ENCODE results near the gene GRB10. TPM values are rescaled to one million over a fixed set of nuclear protein-coding genes. Genes with fewer than 3 reads are reported as not detected.
A peak's percentile ranks its signal among the peaks of the same experiment; 100 is the strongest.

GRB10 gene
- 47.9 and 55.8 TPM in 2 replicates for total RNA-seq (2021)
- percentile 78 among the genes with signal in this experiment for Bru-seq, nascent RNA
- percentile 71 among the genes with signal in this experiment for BruChase-seq, experiment 1, labeled RNA remaining after a 2-hour chase
- BruChase-seq, experiment 2, labeled RNA remaining after a 6-hour chase = percentile 66 among the genes with signal in this experiment
- long read RNA-seq, full-length matches to known transcripts = 24 of 84 reads
- long read RNA-seq, partial matches to known transcripts = 3 of 84 reads
- long read RNA-seq, other reads (novel, unspliced or antisense) = 57 of 84 reads

DNA sequence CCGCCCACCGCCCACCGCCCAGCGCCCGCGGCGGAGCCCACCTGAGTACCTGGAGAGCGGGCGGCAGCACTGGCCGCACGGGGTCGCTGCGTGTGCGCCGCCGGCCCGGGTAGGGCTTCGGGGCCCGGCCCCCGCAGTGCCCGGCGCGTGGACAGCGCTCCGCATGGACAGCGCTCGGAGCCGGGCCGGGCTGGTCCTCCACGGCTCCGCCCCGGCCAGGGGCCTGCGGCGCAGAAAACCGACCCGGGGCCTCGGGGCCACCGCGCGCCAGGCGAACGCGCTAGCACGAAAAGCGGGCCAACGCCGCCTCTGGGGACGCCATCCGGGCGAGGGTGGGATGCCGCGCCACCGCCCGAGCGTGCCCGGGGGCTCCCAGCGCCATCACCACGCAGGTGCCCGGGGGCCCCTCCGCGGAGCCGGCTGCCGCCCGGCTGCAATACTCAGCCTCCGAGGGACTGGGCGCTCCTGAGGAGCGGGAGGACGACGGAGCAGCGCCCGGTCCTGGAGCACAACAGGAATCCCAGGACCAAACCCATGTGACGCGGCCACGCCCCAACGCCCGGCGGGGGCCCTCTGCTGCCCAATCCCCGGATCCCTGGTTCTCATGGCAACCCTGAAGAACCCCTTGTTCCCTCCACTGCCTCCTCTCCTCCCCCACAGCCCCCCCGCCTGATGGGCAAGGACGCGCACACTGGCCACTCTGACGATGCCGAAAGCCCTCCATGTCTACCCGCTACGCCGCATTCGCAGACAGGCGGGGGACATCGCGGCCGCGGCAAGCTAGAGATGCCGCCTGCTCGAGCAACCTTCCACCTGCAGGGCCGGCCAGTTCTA lies at the start of gene GRB10:
Gene GRB10 (minus strand): TSS at position 522 of the 834 bp plus-strand sequence. CDS start 50,574 bp downstream, outside the sequence.
- BruUV-seq (replicated peaks) = no TSS peak
- H3K27me3 ChIP-seq (ENCODE audit: insufficient read depth, low read depth) = no peaks in the 10 kb centered on the region
- H4K20me1 ChIP-seq (ENCODE audit: insufficient read depth) = peaks cover 92% of the 10 kb centered on the region
- POLR2A ChIA-PET (ENCODE audit: unreplicated experiment) = no interaction called here
- no peak for DNase-seq
- TF ChIP-seq EZH2 (IDR thresholded peaks at IDR 0.05; ENCODE audit: low read depth) (no peak), CTCF (conservative IDR thresholded peaks at IDR 0.05) (no peak)
- CTCF ChIA-PET = no interaction called here
- peak within 1 kb of the TSS; percentile 15; the same call in 1 of the 2 replicates for H3K4me3 ChIP-seq
- intact Hi-C loops (cut with micrococcal nuclease; ENCODE audit: unreplicated experiment) = no loop called here
- no peaks in the 10 kb centered on the region; the same call in 1 of the 2 replicates for H3K36me3 ChIP-seq (ENCODE audit: low read depth)
- no peaks in the 10 kb centered on the region for H3K9me3 ChIP-seq (ENCODE audit: insufficient read depth, low read depth)
- H3F3A ChIP-seq (ENCODE audit: insufficient read depth, low read depth) = no peaks in the 10 kb centered on the region
- H2AFZ ChIP-seq = no peak within 1 kb of the TSS
- no peaks in the 10 kb centered on the region for H3K4me1 ChIP-seq (replicated peaks; ENCODE audit: insufficient read depth)
- H3K79me2 ChIP-seq (ENCODE audit: low read depth) = peaks cover 91% of the 10 kb centered on the region
- no peak within 1 kb of the TSS for H3K27ac ChIP-seq
- no peaks in the 10 kb centered on the region for H3K9me2 ChIP-seq (ENCODE audit: insufficient read depth)
- H3K4me2 ChIP-seq = peak within 1 kb of the TSS; percentile 49

- Histone ChIP-seq H3K4me2 (no peak overlapping the region), H3K4me3 (no peak overlapping the region), H3K79me2 (ENCODE audit: low read depth) (no peaks in the 10 kb centered on the region), H3K9me2 (ENCODE audit: insufficient read depth) (no peaks in the 10 kb centered on the region), H3K4me1 (replicated peaks; ENCODE audit: insufficient read depth) (peaks cover 63% of the 10 kb centered on the region), H3K27me3 (ENCODE audit: insufficient read depth, low read depth) (no peaks in the 10 kb centered on the region), H3F3A (ENCODE audit: insufficient read depth, low read depth) (peaks cover 37% of the 10 kb centered on the region), H3K9me3 (ENCODE audit: insufficient read depth, low read depth) (no peaks in the 10 kb centered on the region), H3K36me3 (ENCODE audit: low read depth) (no peaks in the 10 kb centered on the region), H3K27ac (no peak overlapping the region), H4K20me1 (ENCODE audit: insufficient read depth) (no peaks in the 10 kb centered on the region), H2AFZ (no peak overlapping the region)
- no peak for TF ChIP-seq CTCF (conservative IDR thresholded peaks at IDR 0.05)
- TF ChIP-seq EZH2 (IDR thresholded peaks at IDR 0.05; ENCODE audit: low read depth) = no peak
- no peak for DNase-seq
- CTCF ChIA-PET = no interaction called here
- intact Hi-C loops (cut with micrococcal nuclease; ENCODE audit: unreplicated experiment) = no loop called here
- no TSS peak for BruUV-seq (replicated peaks)
- POLR2A ChIA-PET (ENCODE audit: unreplicated experiment) = interaction anchor here (0.5 kb wide), 1 partner anchor 41 kb away, joined by 3 read pairs; no protein-coding TSS in a partner anchor
Observed at GRCh38 chr7:50828801-50829200, 46.1 kb upstream of the GRB10 start.

- H3K79me2 ChIP-seq (ENCODE audit: low read depth) = no peaks in the 10 kb centered on the region
- H3K4me1 ChIP-seq (replicated peaks; ENCODE audit: insufficient read depth) = peaks cover 56% of the 10 kb centered on the region
- TF ChIP-seq CTCF (conservative IDR thresholded peaks at IDR 0.05) (no peak), EZH2 (IDR thresholded peaks at IDR 0.05; ENCODE audit: low read depth) (no peak)
- no TSS peak for BruUV-seq (replicated peaks)
- ChIA-PET POLR2A (ENCODE audit: unreplicated experiment) (no interaction called here), CTCF (no interaction called here)
- H4K20me1 ChIP-seq (ENCODE audit: insufficient read depth) = no peaks in the 10 kb centered on the region
- no peak for DNase-seq
- no peak overlapping the region for H2AFZ ChIP-seq
- no peaks in the 10 kb centered on the region for H3K9me2 ChIP-seq (ENCODE audit: insufficient read depth)
- peaks cover 31% of the 10 kb centered on the region for H3F3A ChIP-seq (ENCODE audit: insufficient read depth, low read depth)
- H3K4me3 ChIP-seq = no peak overlapping the region
- no peaks in the 10 kb centered on the region for H3K36me3 ChIP-seq (ENCODE audit: low read depth)
- no peaks in the 10 kb centered on the region for H3K9me3 ChIP-seq (ENCODE audit: insufficient read depth, low read depth)
- H3K4me2 ChIP-seq = no peak overlapping the region
- no peak overlapping the region for H3K27ac ChIP-seq
- intact Hi-C loops (cut with micrococcal nuclease; ENCODE audit: unreplicated experiment) = no loop called here
- no peaks in the 10 kb centered on the region for H3K27me3 ChIP-seq (ENCODE audit: insufficient read depth, low read depth)
Observed at GRCh38 chr7:50828116-50828515, 45.4 kb upstream of the GRB10 start.
